ENCODE data around the gene SPON1.
"Not testable (repeated sequence)": the region's sequence is repeated elsewhere in the genome, so short reads cannot be mapped to it uniquely, and the experiment has no call there.

Gene SPON1

GRCh38 chr11:14136561-14136960 is 174.0 kb downstream of the SPON1 start:
- no peak for DNase-seq

- no peak for DNase-seq
Observed at GRCh38 chr11:14137284-14137683, 174.8 kb downstream of the SPON1 start.

- no peak for DNase-seq
Observed at GRCh38 chr11:14140991-14141390, 178.5 kb downstream of the SPON1 start.

- no peak for DNase-seq
Observed at GRCh38 chr11:14141676-14142075, 179.2 kb downstream of the SPON1 start.

- DNase-seq = no peak
Observed at GRCh38 chr11:14144934-14145333, 182.4 kb downstream of the SPON1 start.

GRCh38 chr11:14148653-14149273 is 186.2 kb downstream of the SPON1 start:
- DNase-seq = peak; percentile 31

GRCh38 chr11:14149683-14150082 is 187.2 kb downstream of the SPON1 start:
- no peak for DNase-seq

GRCh38 chr11:14150878-14151277 is 188.4 kb downstream of the SPON1 start:
- DNase-seq = no peak

- not testable (repeated sequence) for DNase-seq
Observed at GRCh38 chr11:14154103-14154502, 191.6 kb downstream of the SPON1 start.

- no peak for DNase-seq
Observed at GRCh38 chr11:14158393-14158792, 195.9 kb downstream of the SPON1 start.

- DNase-seq = no peak
Observed at GRCh38 chr11:14163576-14163975, 201.1 kb downstream of the SPON1 start.

- not testable (repeated sequence) for DNase-seq
Observed at GRCh38 chr11:14173679-14174078, 211.2 kb downstream of the SPON1 start.

- DNase-seq = no peak
Observed at GRCh38 chr11:14179116-14179820, 216.7 kb downstream of the SPON1 start.

- no peak for DNase-seq
Observed at GRCh38 chr11:14181121-14181520, 218.6 kb downstream of the SPON1 start.

GRCh38 chr11:14182833-14183364 is 220.4 kb downstream of the SPON1 start:
- DNase-seq = no peak

- DNase-seq = no peak
Observed at GRCh38 chr11:14184028-14184940, 221.8 kb downstream of the SPON1 start.

- no peak for DNase-seq
Observed at GRCh38 chr11:14185461-14185860, 222.9 kb downstream of the SPON1 start.

GRCh38 chr11:14186046-14186775 is 223.7 kb downstream of the SPON1 start:
- no peak for DNase-seq

- DNase-seq = no peak
Observed at GRCh38 chr11:14189874-14190273, 227.4 kb downstream of the SPON1 start.

- DNase-seq = no peak
Observed at GRCh38 chr11:14190992-14191778, 228.7 kb downstream of the SPON1 start.

GRCh38 chr11:14193644-14194043 is 231.1 kb downstream of the SPON1 start:
- no peak for DNase-seq
